Common myeloid progenitor, CD34-positive (primary cell): ENCODE results near the gene MEI4.
"Not testable (repeated sequence)": the region's sequence is repeated elsewhere in the genome, so short reads cannot be mapped to it uniquely, and the experiment has no call there.

Experiments
- CTCF ChIA-PET: fragments of 350-600 bp; sonication (Branson Sonifier 250); formaldehyde crosslinking; loops from one replicate; lab custom pipeline; 2021; ENCODE audit warnings: antibody characterized with exemption; lab: Charles Lee
- POLR2A ChIA-PET: fragments of 350-600 bp; sonication (Branson Sonifier 250); formaldehyde crosslinking; loops from one replicate; lab custom pipeline; 2021; ENCODE audit warnings: antibody characterized with exemption; lab: Charles Lee
- DNase-seq, 3 donors: peaks; one replicate each; pipeline versions ENCODE4 v3.0.0 to v3.0.0-alpha.2; 2013
- H3K27ac ChIP-seq, 2 experiments: 1 replicate in 1 of 2; 2 replicates in 1 of 2; pipeline ENCODE4 v1.7.0; 2013; ENCODE audit warnings: inconsistent platforms in 2 of 2, low read length in 2 of 2, mild to moderate bottlenecking in 2 of 2, low read depth in 1 of 2, moderate library complexity in 1 of 2; ENCODE audit not compliant: severe bottlenecking in 2 of 2, insufficient read depth in 1 of 2, poor library complexity in 1 of 2
- H3K27me3 ChIP-seq, 5 experiments: replicated peaks in 2 of 5; 1 replicate in 3 of 5; 2 replicates in 2 of 5; pipeline versions ENCODE4 v1.6.1 to v1.7.0; 2013; ENCODE audit warnings: low read length in 4 of 5, mild to moderate bottlenecking in 2 of 5, moderate library complexity in 2 of 5, inconsistent platforms in 1 of 5; ENCODE audit not compliant: insufficient read depth in 5 of 5, control insufficient read depth in 4 of 5
- H3K36me3 ChIP-seq, 4 experiments: 1 replicate in 2 of 4; 2 replicates in 2 of 4; pipeline versions ENCODE4 v1.6.1 to v1.7.0; 2013; ENCODE audit warnings: low read length in 3 of 4, control low read depth in 1 of 4, mild to moderate bottlenecking in 1 of 4; ENCODE audit not compliant: control insufficient read depth in 4 of 4, insufficient read depth in 4 of 4
- H3K4me1 ChIP-seq, 4 experiments: 1 replicate in 3 of 4; 2 replicates in 1 of 4; pipeline versions ENCODE4 v1.6.1 to v1.7.1; 2013; ENCODE audit warnings: low read length in 3 of 4, mild to moderate bottlenecking in 3 of 4, control low read depth in 1 of 4, inconsistent platforms in 1 of 4, moderate library complexity in 1 of 4; ENCODE audit not compliant: control insufficient read depth in 4 of 4, insufficient read depth in 4 of 4; ENCODE audit errors: control extremely low read depth in 1 of 4
- H3K4me3 ChIP-seq, 7 experiments: 1 replicate in 4 of 7; 2 replicates in 3 of 7; pipeline versions ENCODE4 v1.5.1 to v1.7.0; 2013; ENCODE audit warnings: mild to moderate bottlenecking in 7 of 7, low read length in 6 of 7, moderate library complexity in 6 of 7, inconsistent platforms in 2 of 7, low read depth in 2 of 7, control low read depth in 1 of 7; ENCODE audit not compliant: insufficient read depth in 4 of 7, control insufficient read depth in 1 of 7; ENCODE audit errors: extremely low read depth in 1 of 7
- H3K9me3 ChIP-seq, 5 experiments: 1 replicate in 4 of 5; 2 replicates in 1 of 5; pipeline versions ENCODE4 v1.6.1 to v1.7.1; 2013; ENCODE audit warnings: low read length in 4 of 5, mild to moderate bottlenecking in 2 of 5, inconsistent platforms in 1 of 5, low read depth in 1 of 5, moderate library complexity in 1 of 5; ENCODE audit not compliant: control insufficient read depth in 4 of 5, insufficient read depth in 2 of 5; ENCODE audit errors: control extremely low read depth in 1 of 5
- WGBS: methylation state at CpG from one replicate; pipeline ENCODE4 v1.1.5; 2013; ENCODE audit not compliant: insufficient coverage; 5-methylcytosine and 5-hydroxymethylcytosine counted together

The MEI4 gene

DNA sequence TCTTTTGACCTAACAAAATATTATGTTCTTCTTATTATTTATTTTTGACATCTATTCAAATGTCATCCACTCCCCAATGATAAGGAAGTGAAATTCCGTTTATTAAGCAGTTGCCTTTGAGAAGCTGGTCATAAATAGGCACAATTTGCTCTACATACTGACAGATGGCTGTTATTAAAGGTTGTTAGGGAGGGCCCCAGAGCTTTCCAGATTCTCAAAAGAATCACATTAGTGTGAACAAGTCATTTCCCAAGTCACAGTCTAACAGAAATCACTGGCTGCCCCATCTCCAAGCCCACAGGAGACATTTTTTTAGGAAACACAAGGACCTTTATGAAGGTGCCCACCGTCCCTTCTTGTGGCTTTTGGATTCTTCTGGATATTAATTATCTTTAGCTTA lies 172.4 kb downstream of the MEI4 start:
- no peaks in the 10 kb centered on the region for H3K4me1 ChIP-seq
- CTCF ChIA-PET = interaction anchor here (0.6 kb wide), 1 partner anchor 11 kb away, joined by 3 read pairs; no protein-coding TSS in a partner anchor
- no peaks in the 10 kb centered on the region for H3K27me3 ChIP-seq
- POLR2A ChIA-PET = no interaction called here
- H3K36me3 ChIP-seq = no peaks in the 10 kb centered on the region
- DNase-seq = no peak
- no CpG with 5 or more reads among the region's 2 CpGs for WGBS
- H3K27ac ChIP-seq = no peak overlapping the region
- no peaks in the 10 kb centered on the region for H3K9me3 ChIP-seq
- no peak overlapping the region for H3K4me3 ChIP-seq

DNA sequence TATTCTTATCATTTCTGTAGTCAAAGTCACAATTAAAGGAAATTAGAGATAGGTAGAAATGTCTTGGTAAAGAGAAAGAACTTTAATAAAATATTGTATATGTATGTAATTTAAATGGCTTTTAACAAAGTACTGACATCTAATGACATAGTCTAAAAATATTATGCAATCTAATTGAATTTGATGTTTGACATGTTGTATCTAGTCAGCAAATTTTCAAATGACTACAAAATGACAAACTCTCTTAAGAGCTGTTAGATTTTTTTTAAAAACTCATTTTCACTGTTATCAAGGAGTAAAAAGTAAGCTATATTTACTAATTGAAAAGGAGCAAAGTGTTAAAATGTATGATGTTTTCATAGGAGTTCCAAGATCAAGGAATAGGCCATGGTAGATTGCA lies 176.9 kb downstream of the MEI4 start:
- H3K27me3 ChIP-seq = no peaks in the 10 kb centered on the region
- H3K36me3 ChIP-seq = no peaks in the 10 kb centered on the region
- POLR2A ChIA-PET = no interaction called here
- no peaks in the 10 kb centered on the region for H3K9me3 ChIP-seq
- CTCF ChIA-PET = no interaction called here
- no peaks in the 10 kb centered on the region for H3K4me1 ChIP-seq
- no peak overlapping the region for H3K4me3 ChIP-seq
- no peak overlapping the region for H3K27ac ChIP-seq
- no peak for DNase-seq

DNA sequence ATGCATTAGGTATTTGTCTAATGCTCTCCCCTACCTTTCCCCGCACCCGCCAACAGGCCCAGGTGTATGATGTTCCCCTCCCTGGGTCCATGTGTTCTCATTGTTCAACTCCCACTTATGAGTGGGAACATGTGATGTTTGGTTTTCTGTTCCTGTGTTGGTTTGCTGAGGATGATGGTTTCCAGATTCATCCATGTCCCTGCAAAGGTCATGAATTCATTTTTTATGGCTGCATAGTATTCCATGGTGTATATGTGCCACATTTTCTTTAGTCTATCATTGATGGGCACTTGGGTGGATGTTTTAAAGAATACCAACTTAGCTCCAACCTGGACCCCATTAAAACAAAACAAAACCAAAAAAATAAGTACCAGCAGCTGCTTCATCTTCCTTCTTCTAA lies 180.9 kb downstream of the MEI4 start:
- H3K4me3 ChIP-seq, H3K36me3 ChIP-seq, H3K27me3 ChIP-seq, DNase-seq, H3K4me1 ChIP-seq, H3K27ac ChIP-seq, POLR2A ChIA-PET, H3K9me3 ChIP-seq, CTCF ChIA-PET: not testable (repeated sequence)
- WGBS = 100% methylated on average over 1 of the region's 2 CpGs

DNA sequence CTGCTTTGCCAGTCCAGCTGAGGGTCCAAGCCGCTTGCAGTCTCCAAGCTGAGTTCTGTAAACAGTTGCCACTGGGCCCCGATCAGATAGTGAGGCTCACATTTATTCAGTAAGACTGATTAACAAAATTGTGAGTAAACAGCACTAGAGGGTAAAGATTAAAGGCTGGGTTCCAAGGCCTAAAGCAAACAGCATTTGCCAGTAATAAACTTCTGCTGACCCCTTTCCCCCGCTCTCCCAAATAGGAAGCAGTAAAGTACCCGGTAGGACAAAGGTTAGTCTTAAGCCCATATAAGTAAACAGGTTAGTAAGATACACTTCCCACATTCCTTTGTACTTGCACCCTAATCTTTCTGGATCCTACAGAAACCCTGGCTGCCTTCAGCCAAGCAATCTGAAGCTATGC lies 181.8 kb downstream of the MEI4 start:
- no peak for DNase-seq
- 100% methylated on average over 1 of the region's 4 CpGs for WGBS

DNA sequence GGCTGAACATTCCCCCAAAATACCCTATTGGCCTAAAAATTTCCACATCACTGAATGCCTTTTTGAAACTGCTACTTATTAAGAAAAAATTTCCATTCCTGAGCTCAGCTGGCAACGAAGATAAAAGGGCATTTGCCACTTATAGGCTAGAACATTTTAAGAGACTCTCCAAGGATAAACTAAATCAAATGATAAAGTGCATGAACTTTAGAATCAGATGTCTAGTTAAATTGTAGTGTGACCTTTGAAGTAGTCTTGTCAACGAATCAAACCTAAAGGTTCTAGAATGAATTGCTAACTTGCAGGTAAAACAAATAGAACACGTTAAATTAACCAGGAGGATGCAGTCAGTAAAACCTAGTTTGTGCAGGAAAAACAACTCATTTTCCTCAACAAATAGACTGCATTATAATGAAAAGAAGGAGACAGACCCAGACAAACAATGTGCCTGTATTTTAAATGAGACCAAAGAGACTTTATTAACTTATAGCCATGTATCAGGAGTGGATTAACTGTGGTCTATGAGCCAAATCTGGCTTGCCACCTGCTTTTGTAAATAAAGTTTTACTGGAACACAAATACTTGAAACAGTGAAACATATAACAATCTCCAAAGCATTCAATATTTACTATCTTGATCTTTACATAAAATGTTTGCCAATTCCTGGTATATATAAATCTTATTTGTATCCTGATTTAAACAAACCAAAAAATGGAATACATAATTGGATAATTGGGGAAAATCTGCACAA lies 184.4 kb downstream of the MEI4 start:
- H3K27ac ChIP-seq = no peak overlapping the region
- POLR2A ChIA-PET = no interaction called here
- H3K9me3 ChIP-seq = no peaks in the 10 kb centered on the region
- no peaks in the 10 kb centered on the region for H3K27me3 ChIP-seq
- H3K4me3 ChIP-seq = no peak overlapping the region
- no peaks in the 10 kb centered on the region for H3K36me3 ChIP-seq
- H3K4me1 ChIP-seq = no peaks in the 10 kb centered on the region
- no peak for DNase-seq
- CTCF ChIA-PET = no interaction called here
- WGBS = no CpG with 5 or more reads among the region's 3 CpGs

More for the DNA sequence above, 181.8 kb downstream of the MEI4 start:
- no peaks in the 10 kb centered on the region for H3K36me3 ChIP-seq
- H3K27ac ChIP-seq = no peak overlapping the region
- no peaks in the 10 kb centered on the region for H3K27me3 ChIP-seq
- no peak overlapping the region for H3K4me3 ChIP-seq
- ChIA-PET POLR2A (no interaction called here), CTCF (no interaction called here)
- H3K4me1 ChIP-seq = no peaks in the 10 kb centered on the region
- H3K9me3 ChIP-seq = no peaks in the 10 kb centered on the region

DNA sequence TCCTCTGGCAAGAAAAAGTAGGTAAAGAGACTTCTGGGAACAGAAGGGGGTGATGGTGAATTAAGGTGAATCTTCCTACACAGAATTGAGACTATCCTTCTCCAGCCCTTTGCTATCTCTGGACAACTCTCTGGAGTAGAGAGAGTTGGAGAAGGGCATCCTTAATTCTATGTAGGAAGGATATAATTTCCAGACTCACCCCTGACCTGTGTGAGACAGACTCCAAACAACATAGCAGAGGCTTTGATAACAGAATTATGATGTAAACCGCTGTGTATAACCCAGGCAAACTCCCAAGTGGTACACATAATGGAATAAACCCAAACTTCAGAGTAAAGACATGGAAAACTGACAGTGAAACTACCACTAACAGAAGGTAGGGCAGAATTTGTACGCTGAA lies 186.5 kb downstream of the MEI4 start:
- no peak for DNase-seq
- Histone ChIP-seq H3K27me3 (no peaks in the 10 kb centered on the region), H3K4me1 (no peaks in the 10 kb centered on the region), H3K27ac (no peak overlapping the region), H3K9me3 (no peaks in the 10 kb centered on the region), H3K4me3 (no peak overlapping the region), H3K36me3 (no peaks in the 10 kb centered on the region)
- POLR2A ChIA-PET = no interaction called here
- WGBS = 100% methylated on average over 1 of the region's 2 CpGs
- CTCF ChIA-PET = interaction anchor here (0.7 kb wide), 1 partner anchor 1886 kb away, joined by 5 read pairs; no protein-coding TSS in a partner anchor

DNA sequence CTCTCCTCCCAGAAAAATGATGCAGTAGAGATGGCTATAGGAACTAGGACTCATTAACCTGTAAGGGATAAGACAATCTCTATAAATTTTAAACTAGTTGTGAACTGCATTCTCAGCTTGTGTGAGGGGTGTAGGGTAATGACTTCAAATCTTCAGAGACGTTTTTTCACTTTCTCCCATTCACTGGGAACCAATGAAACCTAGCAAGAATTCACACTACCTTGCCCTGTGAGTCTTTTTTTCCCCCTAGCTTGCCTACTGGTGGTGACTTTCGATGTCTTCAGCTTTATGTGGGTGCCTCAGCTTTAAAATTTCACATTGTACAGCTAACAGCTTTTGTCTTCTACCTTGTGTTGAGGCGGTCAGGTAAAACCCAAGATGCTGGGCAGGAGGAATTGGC lies 192.0 kb downstream of the MEI4 start:
- Histone ChIP-seq H3K27me3 (no peaks in the 10 kb centered on the region), H3K27ac (no peak overlapping the region), H3K36me3 (no peaks in the 10 kb centered on the region), H3K9me3 (peaks cover 0 to 2% (median 0%) of the 10 kb centered on the region in 5 experiments), H3K4me1 (no peaks in the 10 kb centered on the region), H3K4me3 (no peak overlapping the region)
- DNase-seq = no peak
- CTCF ChIA-PET = no interaction called here
- 100% methylated on average over 1 of the region's 3 CpGs for WGBS
- POLR2A ChIA-PET = no interaction called here
